ENCODE data around the gene SLC17A8.

The SLC17A8 gene

DNA sequence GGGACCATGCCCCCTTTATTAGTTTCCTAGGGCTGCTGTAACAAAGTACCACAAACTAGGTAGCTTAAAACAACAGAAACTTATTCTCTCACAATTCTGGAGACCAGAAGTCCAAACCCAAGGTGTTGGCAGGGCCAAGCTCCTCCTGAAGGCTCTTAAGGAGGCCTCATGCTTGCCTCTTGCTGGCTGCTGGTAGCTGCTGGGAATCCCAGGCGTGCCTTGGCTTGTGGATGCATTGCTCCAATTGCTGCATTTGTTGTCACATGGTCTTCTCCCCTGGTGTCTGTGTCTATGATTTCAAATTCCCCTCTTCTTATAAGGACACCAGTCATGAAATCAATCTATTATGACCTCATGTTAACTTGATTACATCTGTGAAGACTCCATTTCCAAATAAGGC is 11.2 kb downstream of the SLC17A8 start:
- TF ChIP-seq, protein P1, sequence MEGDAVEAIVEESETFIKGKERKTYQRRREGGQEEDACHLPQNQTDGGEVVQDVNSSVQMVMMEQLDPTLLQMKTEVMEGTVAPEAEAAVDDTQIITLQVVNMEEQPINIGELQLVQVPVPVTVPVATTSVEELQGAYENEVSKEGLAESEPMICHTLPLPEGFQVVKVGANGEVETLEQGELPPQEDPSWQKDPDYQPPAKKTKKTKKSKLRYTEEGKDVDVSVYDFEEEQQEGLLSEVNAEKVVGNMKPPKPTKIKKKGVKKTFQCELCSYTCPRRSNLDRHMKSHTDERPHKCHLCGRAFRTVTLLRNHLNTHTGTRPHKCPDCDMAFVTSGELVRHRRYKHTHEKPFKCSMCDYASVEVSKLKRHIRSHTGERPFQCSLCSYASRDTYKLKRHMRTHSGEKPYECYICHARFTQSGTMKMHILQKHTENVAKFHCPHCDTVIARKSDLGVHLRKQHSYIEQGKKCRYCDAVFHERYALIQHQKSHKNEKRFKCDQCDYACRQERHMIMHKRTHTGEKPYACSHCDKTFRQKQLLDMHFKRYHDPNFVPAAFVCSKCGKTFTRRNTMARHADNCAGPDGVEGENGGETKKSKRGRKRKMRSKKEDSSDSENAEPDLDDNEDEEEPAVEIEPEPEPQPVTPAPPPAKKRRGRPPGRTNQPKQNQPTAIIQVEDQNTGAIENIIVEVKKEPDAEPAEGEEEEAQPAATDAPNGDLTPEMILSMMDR (IDR thresholded peaks at IDR 0.05; ENCODE audit: low read depth, low read length, missing control alignments): no peak
- DNase-seq (ENCODE audit: low read depth): no peak
- H3K4me3 ChIP-seq (ENCODE audit: low read depth, low read length): no peak overlapping the region

DNA sequence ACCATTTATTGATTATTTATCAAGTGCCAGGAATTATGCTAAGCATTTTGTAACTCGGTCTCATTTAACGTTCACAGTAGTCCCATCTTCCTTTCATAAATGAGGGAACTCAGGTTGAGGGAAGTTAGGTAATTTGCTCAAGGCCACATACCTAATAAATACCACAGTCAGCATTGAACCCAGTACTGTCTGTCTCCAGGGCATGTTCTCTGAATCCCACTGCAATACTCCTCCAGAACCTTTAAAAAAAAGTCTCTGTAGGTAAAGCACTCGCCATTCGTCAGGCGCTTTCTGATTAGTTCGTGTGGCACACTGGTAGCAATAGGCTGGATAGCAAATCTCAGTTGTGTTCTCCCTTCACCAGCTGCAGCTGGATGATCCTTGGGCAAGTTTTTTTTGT is 14.3 kb downstream of the SLC17A8 start:
- no peak for DNase-seq (ENCODE audit: low read depth)
- H3K4me3 ChIP-seq (ENCODE audit: low read depth, low read length): no peak overlapping the region
- TF ChIP-seq, protein P1 (IDR thresholded peaks at IDR 0.05; ENCODE audit: low read depth, low read length, missing control alignments): no peak

DNA sequence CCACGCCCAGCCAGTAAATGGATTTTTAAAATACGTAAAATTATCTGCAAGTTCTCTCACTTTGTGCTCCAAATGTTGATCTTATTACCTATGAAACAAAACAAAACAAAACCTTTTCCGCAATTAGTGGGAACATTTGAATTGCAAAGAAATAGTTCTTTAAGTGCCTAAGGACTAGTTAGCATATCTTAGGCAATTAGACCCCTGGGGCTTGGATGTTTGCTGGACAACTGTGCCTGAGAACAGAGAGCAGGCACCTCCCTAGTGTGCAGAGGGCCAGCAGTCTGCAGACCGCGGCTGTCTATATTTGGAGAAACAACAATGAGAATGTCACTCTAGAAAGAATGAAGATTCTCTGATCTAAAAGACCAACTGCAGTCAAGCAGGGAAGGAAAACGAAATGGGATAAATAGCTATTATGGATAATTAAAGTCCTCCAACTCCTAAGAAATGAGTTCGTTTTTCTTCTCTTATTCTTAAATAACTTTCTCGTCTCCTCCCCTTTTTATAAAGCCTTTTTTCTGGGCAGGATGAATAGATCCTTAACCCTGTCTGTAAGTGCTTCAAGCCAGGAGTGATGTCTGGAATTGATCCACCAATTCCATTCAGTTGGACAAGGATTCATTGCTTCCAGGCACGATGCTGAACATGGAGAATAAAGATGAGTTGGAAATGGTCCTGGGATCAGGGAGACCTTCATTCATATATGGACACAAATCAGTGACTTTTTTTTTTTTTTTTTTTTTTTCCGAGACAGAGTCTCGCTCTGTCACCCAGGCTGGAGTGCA is 16.2 kb downstream of the SLC17A8 start:
- TF ChIP-seq, protein P1 (IDR thresholded peaks at IDR 0.05; ENCODE audit: low read depth, low read length, missing control alignments): no peak
- DNase-seq (ENCODE audit: low read depth): no peak
- no peak overlapping the region for H3K4me3 ChIP-seq (ENCODE audit: low read depth, low read length)

DNA sequence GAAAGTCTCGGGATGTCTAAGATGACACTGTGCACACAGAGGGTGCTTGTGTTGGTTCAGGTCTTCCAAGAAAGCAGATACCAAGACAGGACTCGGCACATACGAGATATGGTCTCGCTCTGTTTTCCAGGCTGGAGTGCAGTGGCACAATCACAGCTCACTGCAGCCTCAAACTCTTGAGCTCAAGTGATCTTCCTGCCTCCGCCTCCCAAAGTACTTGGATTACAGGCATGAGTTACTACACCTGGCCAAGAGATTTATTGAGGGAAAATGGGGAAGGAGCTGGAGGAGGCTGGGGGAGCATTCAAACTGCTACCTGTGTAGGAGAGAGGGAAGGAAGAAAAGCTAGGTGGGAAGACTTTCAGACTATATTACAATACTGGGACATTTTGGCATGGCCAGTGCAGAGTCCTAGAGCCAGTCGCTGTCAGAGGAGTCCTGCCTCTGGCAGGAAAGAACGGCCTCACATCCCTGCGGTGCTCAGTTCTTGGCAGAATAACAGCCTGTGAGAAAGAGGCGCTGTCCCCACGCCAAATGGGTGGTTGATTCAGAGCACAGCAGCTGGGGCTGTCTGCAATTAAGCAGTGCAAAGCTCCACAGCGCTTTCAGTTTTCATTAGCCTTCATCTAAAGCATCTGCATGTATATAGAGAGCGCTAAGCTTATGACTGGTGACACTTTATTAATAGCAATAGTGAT is 18.3 kb downstream of the SLC17A8 start:
- DNase-seq (ENCODE audit: low read depth): no peak
- TF ChIP-seq, protein P1 (IDR thresholded peaks at IDR 0.05; ENCODE audit: low read depth, low read length, missing control alignments): no peak
- no peak overlapping the region for H3K4me3 ChIP-seq (ENCODE audit: low read depth, low read length)

DNA sequence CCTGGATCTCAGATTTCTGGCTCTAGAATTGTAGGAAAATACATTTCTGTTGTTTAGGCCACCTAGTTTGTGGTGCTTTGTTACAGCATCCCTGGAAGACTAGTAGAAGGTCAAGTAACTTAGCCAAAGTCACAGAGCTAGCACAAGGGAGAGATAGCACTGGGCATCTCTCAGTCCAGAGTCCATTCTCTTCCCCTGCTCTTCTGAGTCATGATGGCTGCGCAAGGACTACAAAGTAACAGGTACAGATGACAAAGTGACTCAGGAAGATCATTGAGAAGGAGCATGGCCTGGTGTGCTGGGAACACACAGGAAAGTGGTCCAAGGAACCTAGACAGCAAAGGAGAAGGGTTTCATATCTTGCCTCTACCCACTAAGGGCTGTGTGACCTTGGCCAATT is 19.3 kb downstream of the SLC17A8 start:
- no peak overlapping the region for H3K4me3 ChIP-seq (ENCODE audit: low read depth, low read length)
- TF ChIP-seq, protein P1 (IDR thresholded peaks at IDR 0.05; ENCODE audit: low read depth, low read length, missing control alignments): no peak
- no peak for DNase-seq (ENCODE audit: low read depth)

DNA sequence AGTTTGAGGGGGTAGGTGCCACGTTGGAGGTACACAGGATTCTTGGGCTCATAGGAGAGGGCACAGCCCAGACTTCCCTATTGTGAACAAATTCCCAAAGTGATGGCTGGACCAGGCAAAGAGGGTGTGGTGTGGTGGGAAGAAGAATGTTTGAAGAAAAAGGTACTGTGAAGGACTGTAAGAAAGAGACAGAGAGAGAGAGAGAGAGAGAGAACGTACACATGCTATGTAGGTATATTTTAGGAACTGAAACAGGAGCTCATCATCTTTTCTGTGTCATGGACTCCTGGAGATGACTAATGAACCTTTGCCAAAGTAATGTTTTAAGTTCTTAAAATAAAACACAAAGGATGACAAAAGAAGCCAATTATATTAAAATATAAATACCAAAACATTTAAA is 24.5 kb downstream of the SLC17A8 start:
- no peak for DNase-seq (ENCODE audit: low read depth)
- no peak overlapping the region for H3K4me3 ChIP-seq (ENCODE audit: low read depth, low read length)
- TF ChIP-seq, protein P1 (IDR thresholded peaks at IDR 0.05; ENCODE audit: low read depth, low read length, missing control alignments): no peak

Measured in GM12864 (cell line).